A549 (cell line): ENCODE data around the gene NFE2L2. TPM values are rescaled to one million over a fixed set of nuclear protein-coding genes. Genes with fewer than 3 reads are reported as not detected.
A peak's percentile ranks its signal among the peaks of the same experiment; 100 is the strongest.

Experiments used
- ATAC-seq, 2 experiments: fragments of 200-7000 bp in 1 of 2; fragments of >200 bp in 1 of 2; cut with Nextera tagmentation in 1 of 2; cut with Tn5 transposase in 1 of 2; 3 replicates each; pipeline versions ENCODE4 v1.8.0 to v1.9.1; 2018 to 2020; ENCODE audit warnings: mild to moderate bottlenecking in 1 of 2, moderate library complexity in 1 of 2
- CTCF ChIA-PET: fragments of 300-600 bp; sonication (Branson Sonifier 250); formaldehyde crosslinking; extraction: SDS; loops from one replicate; lab custom pipeline; 2021; ENCODE audit warnings: antibody characterized with exemption, inconsistent platforms; lab: Yijun Ruan, JAX
- POLR2A ChIA-PET: fragments of 350-600 bp; formaldehyde crosslinking; extraction: SDS; loops from one replicate; lab custom pipeline; 2021; ENCODE audit warnings: antibody characterized with exemption, inconsistent platforms; lab: Yijun Ruan, JAX
- DNase-seq, 2 experiments: peaks; one replicate each; pipeline versions ENCODE4 v3.0.0 to v3.0.0-alpha.2; 2011 to 2016; ENCODE audit warnings: low read depth in 1 of 2, low spot score in 1 of 2
- FAIRE-seq: peaks from 2 replicates; lab custom pipeline; 2011; peaks lifted over from hg19 to GRCh38; lab: Jason Lieb, UNC
- H3K27ac ChIP-seq, 2 experiments: fragments of >200 bp; sonication (Bioruptor Twin); formaldehyde crosslinking; 3 replicates each; pipeline ENCODE4 v1.5.1; 2016 to 2017
- H3K4me1 ChIP-seq: fragments of >200 bp; sonication (Bioruptor Twin); formaldehyde crosslinking; 3 replicates; pipeline ENCODE4 v1.6.1; 2016
- H3K4me2 ChIP-seq: fragments of >200 bp; sonication (Bioruptor Twin); formaldehyde crosslinking; 3 replicates; pipeline ENCODE4 v1.6.1; 2016
- H3K4me3 ChIP-seq: fragments of >200 bp; sonication (Bioruptor Twin); formaldehyde crosslinking; 3 replicates; pipeline ENCODE4 v1.5.1; 2016
- H3K9me3 ChIP-seq: fragments of >200 bp; sonication (Bioruptor Twin); formaldehyde crosslinking; 3 replicates; pipeline ENCODE4 v1.6.1; 2016
- BCL3 ChIP-seq: fragments of >200 bp; sonication (Bioruptor Twin); formaldehyde crosslinking; IDR thresholded peaks from 3 replicates; pipeline ENCODE4 v1.6.1; 2016
- CEBPB ChIP-seq, 2 experiments: fragments of >200 bp in 1 of 2; sonication (Bioruptor Twin) in 1 of 2; formaldehyde crosslinking in 1 of 2; IDR thresholded peaks; 2 replicates each; pipeline ENCODE4 v1.6.1; 2012 to 2016
- E2F6 ChIP-seq: IDR thresholded peaks from 2 replicates; pipeline ENCODE4 v1.6.1; 2012; ENCODE audit warnings: low read depth, borderline replicate concordance
- EHMT2 ChIP-seq: fragments of 200-600 bp; sonication (generic); IDR thresholded peaks from 2 replicates; pipeline ENCODE4 v1.6.1; 2016; ENCODE audit warnings: antibody characterized with exemption, low read depth, mild to moderate bottlenecking, moderate library complexity
- FOSB ChIP-seq: fragments of 250-450 bp; sonication (Bioruptor Pico); IDR thresholded peaks from 2 replicates; pipeline ENCODE4 v1.5.0; 2020; ENCODE audit warnings: mild to moderate bottlenecking, moderate library complexity
- FOSL2 ChIP-seq, 2 experiments: fragments of 450-650 bp in 1 of 2; fragments of >200 bp in 1 of 2; sonication (Bioruptor Twin) in 1 of 2; formaldehyde crosslinking; IDR thresholded peaks; 2 replicates each; pipeline versions ENCODE4 v1.5.0 to v1.6.1; 2016 to 2020; ENCODE audit warnings: mild to moderate bottlenecking in 1 of 2, moderate library complexity in 1 of 2
- GATA3 ChIP-seq: IDR thresholded peaks from 2 replicates; pipeline ENCODE4 v1.6.1; 2012; ENCODE audit warnings: borderline replicate concordance
- HOXB5 ChIP-seq: fragments of 250-450 bp; sonication (Bioruptor Pico); IDR thresholded peaks from 2 replicates; pipeline ENCODE4 v1.5.0; 2020; ENCODE audit warnings: mild to moderate bottlenecking, moderate library complexity
- JUNB ChIP-seq: fragments of >200 bp; sonication (Bioruptor Twin); formaldehyde crosslinking; IDR thresholded peaks from 2 replicates; pipeline ENCODE4 v1.6.1; 2016
- KDM1A ChIP-seq: fragments of 200-600 bp; sonication (generic); IDR thresholded peaks from 2 replicates; pipeline ENCODE4 v1.6.1; 2016; ENCODE audit warnings: low read depth, mild to moderate bottlenecking
- KDM5A ChIP-seq: fragments of 200-600 bp; sonication (generic); IDR thresholded peaks from 2 replicates; pipeline ENCODE4 v1.6.1; 2016; ENCODE audit warnings: antibody characterized with exemption, mild to moderate bottlenecking
- MAFK ChIP-seq: fragments of 450-650 bp; IDR thresholded peaks from 2 replicates; pipeline ENCODE4 v1.6.1; 2014; ENCODE audit not compliant: partially characterized antibody
- MAX ChIP-seq: IDR thresholded peaks from 2 replicates; pipeline ENCODE4 v1.6.1; 2012
- MYC ChIP-seq: IDR thresholded peaks from 2 replicates; pipeline ENCODE4 v1.6.1; 2012; ENCODE audit warnings: mild to moderate bottlenecking, inconsistent platforms, low read length, improper control_type of control experiment, borderline replicate concordance
- NFE2L2 ChIP-seq: fragments of 150-350 bp; conservative IDR thresholded peaks from 2 replicates; pipeline ENCODE4 v1.6.1; 2014; ENCODE audit warnings: low read length
- PBX3 ChIP-seq: IDR thresholded peaks from 2 replicates; pipeline ENCODE4 v1.6.1; 2012
- PHF8 ChIP-seq: fragments of 200-600 bp; sonication (generic); IDR thresholded peaks from 2 replicates; pipeline ENCODE4 v1.6.1; 2016; ENCODE audit warnings: low read depth, mild to moderate bottlenecking, antibody characterized with exemption, moderate library complexity, borderline replicate concordance
- POLR2A ChIP-seq: IDR thresholded peaks from 2 replicates; pipeline ENCODE4 v1.6.1; 2012; ENCODE audit warnings: mild to moderate bottlenecking, low read length
- POLR2AphosphoS2 ChIP-seq: conservative IDR thresholded peaks from 2 replicates; pipeline ENCODE4 v1.6.1; 2012; ENCODE audit warnings: low read length, improper control_type of control experiment, inconsistent platforms
- RAD21 ChIP-seq, 2 experiments: fragments of >200 bp in 1 of 2; sonication (Bioruptor Twin) in 1 of 2; formaldehyde crosslinking in 1 of 2; IDR thresholded peaks in 1 of 2; conservative IDR thresholded peaks in 1 of 2; 2 replicates in 1 of 2; 3 replicates in 1 of 2; pipeline ENCODE4 v1.6.1; 2012 to 2018; ENCODE audit warnings: inconsistent platforms in 1 of 2
- REST ChIP-seq: fragments of 200-600 bp; sonication (generic); IDR thresholded peaks from 2 replicates; pipeline ENCODE4 v1.6.1; 2016; ENCODE audit warnings: antibody characterized with exemption, mild to moderate bottlenecking, moderate library complexity
- SREBF2 ChIP-seq: fragments of 450-650 bp; IDR thresholded peaks from 2 replicates; pipeline ENCODE4 v1.6.1; 2014; ENCODE audit warnings: mild to moderate bottlenecking, moderate library complexity
- TP53 ChIP-seq: fragments of 250-450 bp; sonication (Bioruptor Pico); IDR thresholded peaks from 2 replicates; pipeline ENCODE4 v1.5.0; 2021; ENCODE audit warnings: mild to moderate bottlenecking, moderate library complexity
- ZC3H11A ChIP-seq: fragments of 450-650 bp; IDR thresholded peaks from 2 replicates; pipeline ENCODE4 v1.6.1; 2014; ENCODE audit warnings: antibody characterized with exemption, mild to moderate bottlenecking
- ZFP36 ChIP-seq: fragments of 450-650 bp; IDR thresholded peaks from 2 replicates; pipeline ENCODE4 v1.6.1; 2014; ENCODE audit warnings: borderline replicate concordance; ENCODE audit not compliant: partially characterized antibody
- WGBS: methylation state at CpG from one replicate; pipeline ENCODE4 v1.1.6; 2017; ENCODE audit errors: missing lambda C conversion rate; 5-methylcytosine and 5-hydroxymethylcytosine counted together
- polyA plus RNA-seq, 4 experiments: library from polyadenylated mRNA; depleted of rRNA in 3 of 4; stranded (reverse); fragments of >200 nt; fragmentation: RNase III in 1 of 4; extraction: RNeasy Plus Mini Kit Qiagen cat#74134 plus additional on column Dnase treatment in 1 of 4; gene quantifications; 2 replicates in 3 of 4; 3 replicates in 1 of 4; pipeline ENCODE4 v1.2.3, GENCODE V29; 2011 to 2017

The NFE2L2 gene
- polyA plus RNA-seq, 2 of the 4 experiments (the other 2 are of a cell fraction), result 65.8 to 146 TPM

GRCh38 chr2:177265824-177266817 is 1.6 kb upstream of the NFE2L2 start (continued):
- peak; percentile 48; the same call in 1 of the 2 replicates for TF ChIP-seq JUNB
- TF ChIP-seq SREBF2, result no peak
- no peak for TF ChIP-seq E2F6
- TF ChIP-seq PHF8, result no peak
- no peak for TF ChIP-seq NFE2L2
- TF ChIP-seq KDM5A, result no peak
- no peak for TF ChIP-seq FOSL2 (IDR thresholded peaks at IDR 0.05)
- TF ChIP-seq FOSL2 (CRISPR knock-in tag; IDR thresholded peaks at IDR 0.05), result peak; percentile 13; the same call in 1 of the 2 replicates
- TF ChIP-seq REST, result no peak
- TF ChIP-seq MAFK, result peak; percentile 95
- no peak for TF ChIP-seq PBX3
- no peak for TF ChIP-seq ZC3H11A
- TF ChIP-seq CEBPB (IDR thresholded peaks at IDR 0.05), result peak; percentile 76 to 81; a peak in 3 of 4 replicates

GRCh38 chr2:177264209-177264692 is 276 bp downstream of the NFE2L2 start:
- DNase-seq, result peak in 1 of 2 experiments; percentile 53
- WGBS, result 0% methylated on average over 2 of the region's 61 CpGs
- FAIRE-seq, result no peak
- Histone ChIP-seq H3K4me3 (peak overlapping the region; percentile 92), H3K9me3 (no peaks in the 10 kb centered on the region), H3K4me2 (peak overlapping the region; percentile 88), H3K27ac (peak overlapping the region; percentile 99 to 100), H3K4me1 (peaks cover 46% of the 10 kb centered on the region)
- TF ChIP-seq EHMT2, result no peak
- peak; percentile 19; the same call in 1 of the 2 replicates for TF ChIP-seq POLR2A
- TF ChIP-seq KDM1A, result no peak
- TF ChIP-seq BCL3, result 0 out of 3 replicates have a peak, but pooled peaks have one; percentile 70
- TF ChIP-seq MAX, result no peak
- TF ChIP-seq HOXB5, result no peak
- TF ChIP-seq POLR2AphosphoS2, result no peak
- TF ChIP-seq MYC, result no peak
- TF ChIP-seq RAD21 (conservative IDR thresholded peaks at IDR 0.05 in 1 of 2, IDR thresholded peaks at IDR 0.05 in 1 of 2), result peak in 1 of 2 experiments; percentile 4; a peak in 1 of 5 replicates
- TF ChIP-seq GATA3, result no peak
- TF ChIP-seq KDM5A, result no peak
- no peak for TF ChIP-seq FOSB (CRISPR knock-in tag)
- TF ChIP-seq PHF8, result peak; percentile 53
- TF ChIP-seq ZFP36, result no peak
- TF ChIP-seq TP53 (CRISPR knock-in tag), result no peak
- ATAC-seq, result peak; percentile 35 to 50
- ChIA-PET CTCF (interaction anchor here (0.5 to 12.5 kb wide), 38 partner anchors 9 to 492 kb away, joined by 3 to 123 read pairs (median 4); no protein-coding TSS in a partner anchor), POLR2A (interaction anchor here (0.9 to 2.9 kb wide), 20 partner anchors 9 to 1160 kb away, joined by 3 to 48 read pairs (median 7); partner anchors contain the start of genes AGPS and HNRNPA3)
